GM21528 (cell line): ENCODE measurements around the gene KCNK15.

Source experiments
- ATAC-seq: cut with Tn5 transposase; IDR thresholded peaks from one replicate; pipeline ENCODE4 v1.9.1; 2021; ENCODE audit warnings: mild to moderate bottlenecking, moderate library complexity; ENCODE audit not compliant: unreplicated experiment, low FRiP score

Gene KCNK15

GRCh38 chr20:44733341-44734069 lies 12.2 kb upstream of the KCNK15 start:
- ATAC-seq, result no peak

DNA sequence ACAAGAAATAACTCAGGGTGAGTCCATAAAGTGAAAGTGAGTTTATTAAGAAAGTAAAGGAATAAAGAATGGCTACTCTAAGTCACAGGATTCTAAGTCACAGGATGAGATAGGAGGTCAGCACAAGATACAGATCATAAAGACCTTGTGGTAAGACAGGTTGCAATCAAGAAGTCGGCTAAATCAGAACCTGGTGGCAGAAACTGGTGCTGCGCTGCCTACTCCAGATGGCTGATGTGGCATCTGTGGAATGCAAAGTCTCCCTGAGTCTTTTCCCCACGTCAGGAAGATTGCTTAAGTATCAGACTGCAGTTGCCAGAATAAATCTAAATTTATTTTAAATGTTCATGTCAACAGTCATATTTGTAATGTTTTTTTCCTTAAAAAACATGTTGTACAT lies 10.7 kb upstream of the KCNK15 start:
- ATAC-seq, result no peak

- no peak for ATAC-seq
These were observed 9.9 kb upstream of the KCNK15 start for GRCh38 chr20:44735816-44736169.

DNA sequence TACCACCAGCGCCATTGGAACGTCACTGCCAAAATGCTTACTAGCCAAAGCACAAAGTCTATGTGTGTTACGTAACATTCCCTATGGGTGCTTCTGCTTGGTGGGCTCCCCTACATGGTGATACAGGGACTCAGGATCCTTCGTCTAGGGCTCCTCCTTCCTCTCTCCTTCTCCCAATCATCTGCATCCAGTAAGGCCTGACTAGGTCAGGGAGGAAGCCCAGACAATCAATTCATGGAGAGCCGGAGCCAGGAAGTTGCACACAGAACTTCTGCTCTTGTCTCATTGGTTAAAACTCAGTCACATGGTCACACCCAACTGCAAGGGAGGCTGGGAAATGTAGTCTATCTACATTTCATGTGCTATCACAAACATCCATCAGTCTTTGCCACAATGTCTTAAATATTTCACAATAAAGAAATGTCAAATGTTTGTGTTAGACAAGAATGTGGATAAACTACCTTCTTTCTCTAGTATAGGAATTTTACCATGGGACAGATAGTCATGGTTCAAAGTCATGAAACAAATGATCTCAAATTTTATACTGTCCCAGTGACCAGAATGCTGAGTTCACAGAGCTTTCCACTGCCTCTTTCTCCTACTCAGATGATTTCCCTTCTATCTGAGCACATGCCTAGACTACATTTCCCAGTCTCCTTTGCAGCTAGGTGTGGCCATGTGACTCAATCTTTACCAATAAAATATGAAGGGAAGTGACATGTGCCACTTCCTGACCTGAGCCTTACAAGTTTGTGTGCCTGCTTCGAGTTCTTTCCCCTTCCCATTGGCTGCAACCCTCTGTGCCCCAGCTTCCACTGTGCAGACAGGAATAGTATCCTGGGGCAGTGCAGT lies 9.3 kb upstream of the KCNK15 start:
- ATAC-seq, result no peak

- no peak for ATAC-seq
These were observed 8.5 kb upstream of the KCNK15 start for GRCh38 chr20:44737116-44737515.

DNA sequence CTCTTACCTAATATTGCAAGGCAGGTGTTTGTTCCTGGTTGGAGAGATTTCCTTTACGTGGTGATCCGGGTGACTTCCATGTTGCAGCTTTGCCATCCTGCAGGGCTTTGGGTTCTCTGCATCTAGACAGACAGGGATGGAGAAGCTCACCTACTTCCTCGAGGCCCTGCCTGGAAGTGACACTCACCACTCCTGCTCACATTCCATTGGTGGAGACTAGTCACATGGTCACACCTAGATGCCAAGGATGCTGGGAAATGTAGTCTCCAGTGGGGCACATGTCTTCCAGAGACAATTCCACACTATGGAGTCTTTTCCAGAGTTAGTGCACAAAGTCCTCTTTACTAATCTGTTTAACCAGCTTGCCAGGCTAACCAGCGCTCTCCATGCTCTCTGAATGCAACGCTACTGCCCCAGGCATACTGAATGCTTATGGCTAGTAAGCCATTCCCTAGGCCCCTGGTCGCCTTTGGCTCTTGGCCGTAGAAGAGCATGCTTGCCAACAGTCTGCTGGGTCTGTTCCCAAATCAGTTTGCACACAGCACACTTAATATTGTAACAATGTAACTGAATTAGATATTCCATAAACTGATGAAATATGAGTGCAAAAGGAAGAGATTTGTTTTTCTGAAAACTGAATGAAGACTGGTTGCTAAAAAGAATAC lies 6.7 kb upstream of the KCNK15 start:
- no peak for ATAC-seq

DNA sequence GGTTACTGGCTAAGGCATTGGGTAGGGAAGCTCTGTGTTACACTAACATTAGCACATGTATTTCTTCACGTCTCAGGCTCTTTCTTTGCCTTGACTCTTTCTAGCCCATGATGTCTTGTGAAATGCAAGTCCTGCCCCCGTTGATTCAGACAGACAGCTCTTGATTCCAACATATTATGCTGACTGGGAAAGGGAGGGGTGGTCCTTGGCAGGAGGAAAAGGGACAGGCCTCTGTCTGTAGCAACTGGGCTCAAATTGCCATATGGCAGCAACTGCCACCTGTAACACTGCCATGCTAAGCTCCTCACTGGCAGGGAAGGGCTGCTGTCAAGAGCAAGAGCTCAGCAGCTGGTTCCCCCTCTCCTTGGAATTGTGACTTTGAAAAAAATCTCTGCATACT lies 5.7 kb upstream of the KCNK15 start:
- no peak for ATAC-seq

DNA sequence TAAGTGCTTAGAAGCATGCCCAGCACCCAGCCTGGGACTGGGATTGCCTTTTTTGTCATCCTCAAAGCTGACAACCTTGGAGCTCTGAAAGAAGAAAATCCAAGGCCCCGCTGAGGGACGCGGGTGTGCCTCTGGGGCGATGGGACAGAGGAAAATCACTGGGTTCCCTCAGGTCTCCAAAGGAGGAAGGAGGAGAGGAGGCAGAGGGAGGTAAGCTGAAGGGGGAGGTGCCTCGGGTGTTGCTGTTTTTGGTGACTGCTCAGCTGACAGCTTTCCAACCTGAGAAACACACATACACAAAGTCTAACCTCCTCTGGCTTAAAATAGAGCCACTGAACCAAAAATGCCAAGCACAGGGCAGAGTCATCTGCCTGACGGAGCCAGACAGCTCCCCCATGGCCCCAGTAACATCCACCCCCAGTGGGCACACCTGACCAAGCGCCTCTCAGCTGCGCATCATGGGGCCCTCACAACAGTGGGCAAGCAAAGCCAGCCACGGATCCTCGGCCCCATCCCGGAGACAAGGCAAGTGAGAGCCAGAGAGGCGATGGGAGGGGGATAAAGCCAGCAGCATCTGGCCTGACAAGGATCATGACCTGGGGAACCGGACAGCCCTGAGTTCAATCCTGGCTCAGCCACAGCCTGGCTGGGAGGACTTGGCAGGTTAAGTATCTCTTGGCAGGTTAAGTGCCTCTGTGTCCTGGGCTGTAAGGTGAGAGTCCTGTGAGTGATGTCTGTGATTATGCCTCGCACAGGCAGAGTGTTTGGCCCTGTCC lies 3.2 kb upstream of the KCNK15 start:
- no peak for ATAC-seq

- no peak for ATAC-seq
These were observed 2.5 kb upstream of the KCNK15 start for GRCh38 chr20:44743080-44743701.

GRCh38 chr20:44743916-44744655 lies 1.6 kb upstream of the KCNK15 start:
- no peak for ATAC-seq

- ATAC-seq, result no peak
These were observed 505 bp upstream of the KCNK15 start for GRCh38 chr20:44745122-44745597.

DNA sequence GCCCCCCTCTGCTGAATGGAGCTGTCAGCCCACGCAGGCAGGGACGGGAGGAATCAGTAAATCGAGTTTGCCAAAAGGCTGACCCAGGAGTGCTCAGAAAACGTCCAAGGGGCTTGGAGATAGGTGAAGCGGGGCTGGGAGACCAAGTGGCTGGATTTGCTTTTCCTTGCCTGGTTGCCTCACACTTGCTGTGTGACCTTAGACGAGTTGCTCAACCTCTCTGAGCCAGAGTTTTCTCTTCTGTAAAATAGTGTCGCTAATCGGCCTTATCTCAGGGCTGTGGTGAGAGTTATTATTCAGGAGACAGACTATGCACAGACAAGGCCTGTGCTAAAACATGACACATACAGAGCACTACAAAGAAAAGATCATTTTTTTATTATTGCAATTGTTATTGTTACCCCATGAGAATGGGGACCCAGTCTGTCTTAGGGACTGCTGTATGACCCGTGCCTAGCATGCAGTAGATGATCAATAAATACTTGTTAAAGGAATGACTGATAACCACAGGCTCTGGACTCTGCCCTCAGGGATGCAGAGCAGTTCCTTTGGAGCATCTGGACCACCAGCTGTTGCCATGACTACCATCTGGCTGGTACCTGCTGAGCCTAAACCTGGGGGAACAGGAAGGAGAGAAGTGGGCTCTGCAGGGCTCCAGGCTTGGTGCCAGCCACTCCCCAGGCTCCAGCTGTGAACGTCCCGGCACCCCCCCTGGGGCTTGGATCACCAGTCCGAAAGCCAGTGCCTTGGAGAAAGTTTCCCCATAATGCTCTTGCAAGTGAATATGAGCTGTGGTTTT lies 901 bp downstream of the KCNK15 start:
- no peak for ATAC-seq

DNA sequence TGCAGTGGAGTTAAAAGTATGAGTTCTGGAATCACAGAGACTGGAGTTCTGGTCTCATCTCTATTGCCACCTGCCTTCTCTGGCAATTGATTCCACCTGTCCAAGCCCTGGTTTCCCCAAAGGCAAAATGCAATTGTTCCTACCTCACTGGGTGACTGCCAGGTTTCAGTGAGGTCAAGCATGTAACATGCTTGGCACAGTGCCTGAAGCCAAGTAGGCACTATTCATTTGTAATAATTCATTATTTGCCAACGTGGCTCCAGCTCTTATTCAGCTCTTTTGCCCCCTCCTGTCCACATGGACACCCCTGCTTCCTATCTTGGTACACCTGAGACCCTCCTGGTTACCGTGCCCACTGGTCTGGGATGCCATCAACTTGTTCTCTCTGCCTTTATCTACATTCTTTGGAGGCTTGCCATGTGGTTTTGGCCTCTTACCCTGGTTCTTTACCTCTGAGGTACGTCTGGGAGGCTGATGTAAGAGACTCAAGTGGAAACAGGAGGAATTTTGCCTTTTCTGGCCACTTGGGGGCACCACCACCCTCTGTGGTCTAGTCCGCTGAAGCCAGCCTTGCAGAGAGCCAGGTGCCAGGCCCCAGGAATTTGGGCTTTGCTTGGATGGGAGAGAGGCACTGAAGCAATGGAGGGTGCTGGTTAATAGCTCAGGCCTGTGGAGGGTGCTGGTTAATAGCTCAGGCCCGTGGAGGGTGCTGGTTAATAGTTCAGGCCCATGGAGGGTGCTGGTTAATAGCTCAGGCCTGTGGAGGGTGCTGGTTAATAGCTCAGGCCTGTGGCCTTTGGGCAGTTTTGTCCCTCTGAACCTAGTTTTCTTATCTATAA lies 1.7 kb downstream of the KCNK15 start:
- no peak for ATAC-seq

GRCh38 chr20:44748005-44748370 lies 2.3 kb downstream of the KCNK15 start:
- no peak for ATAC-seq

- no peak for ATAC-seq
These were observed 4.6 kb downstream of the KCNK15 start for GRCh38 chr20:44750081-44750805.

- no peak for ATAC-seq
These were observed 6.7 kb downstream of the KCNK15 start for GRCh38 chr20:44752099-44752931.
